Measurements from ENCODE around the gene ZNF414.
"Not testable (repeated sequence)": the region's sequence is repeated elsewhere in the genome, so short reads cannot be mapped to it uniquely, and the experiment has no call there.

The ZNF414 gene

GRCh38 chr19:8517551-8518442 is 3.8 kb upstream of the ZNF414 start:
- no peak for DNase-seq (ENCODE audit: low read depth)

- no peak for DNase-seq (ENCODE audit: low read depth)
Measured at GRCh38 chr19:8515317-8515716, 1.4 kb upstream of the ZNF414 start.

DNA sequence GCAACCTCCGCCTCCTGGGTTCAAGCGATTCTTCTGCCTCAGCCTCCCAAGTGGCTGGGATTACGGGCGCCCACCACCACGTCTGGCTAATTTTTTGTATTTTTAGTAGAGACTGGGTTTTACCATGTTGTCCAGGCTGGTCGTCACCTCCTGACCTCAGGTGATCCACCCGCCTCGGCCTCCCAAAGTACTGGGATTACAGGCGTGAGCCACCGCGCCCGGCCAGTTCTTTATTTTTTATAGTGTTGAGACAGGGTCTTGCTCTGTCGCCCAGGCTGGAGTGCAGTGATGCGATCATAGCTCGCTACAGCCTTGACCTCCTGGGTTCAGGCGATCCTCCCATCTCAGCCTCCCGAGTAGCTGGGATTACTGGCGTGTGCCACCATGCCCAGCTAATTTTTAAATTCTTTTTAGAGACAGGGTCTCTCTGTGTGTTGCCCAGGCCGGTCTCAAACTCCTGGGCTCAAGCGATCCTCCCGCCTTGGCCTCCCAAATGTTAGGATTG is 590 bp upstream of the ZNF414 start:
- DNase-seq (ENCODE audit: low read depth): not testable (repeated sequence)

DNA sequence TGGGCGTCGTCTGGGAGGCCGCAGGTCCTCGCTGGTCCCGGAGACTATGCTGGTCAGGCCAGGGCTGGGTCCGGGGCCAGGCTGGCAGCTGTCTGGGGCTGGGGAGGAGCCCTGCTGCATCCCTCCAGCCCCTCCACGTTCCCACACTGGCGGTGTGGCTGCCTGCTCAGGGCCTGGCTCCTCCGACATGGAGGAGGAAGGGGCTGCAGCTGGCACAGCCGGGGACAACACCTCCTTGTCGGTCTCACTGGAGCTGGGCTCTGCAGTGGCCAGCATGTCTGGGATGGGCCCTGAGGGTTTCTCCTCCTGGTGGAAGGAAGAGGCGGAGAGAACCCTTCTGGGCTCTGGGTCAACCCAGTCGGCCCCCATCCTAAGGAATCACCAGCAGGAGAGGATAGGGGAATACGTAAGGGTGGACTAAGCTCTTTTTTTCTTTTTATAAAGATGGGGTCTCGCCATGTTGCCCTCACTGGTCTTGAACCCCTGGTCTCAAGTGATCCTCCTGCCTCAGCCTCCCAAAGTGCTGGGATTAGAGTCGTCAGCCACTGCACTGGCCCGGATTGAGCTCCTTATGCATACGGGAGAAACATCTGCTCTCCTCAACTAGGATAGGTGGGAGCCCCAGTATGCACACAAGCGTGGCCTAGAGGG is 806 bp downstream of the ZNF414 start:
- DNase-seq (ENCODE audit: low read depth): no peak

- DNase-seq (ENCODE audit: low read depth): no peak
Measured at GRCh38 chr19:8512115-8512967, 1.6 kb downstream of the ZNF414 start.

GRCh38 chr19:8511573-8512101 is 2.3 kb downstream of the ZNF414 start:
- no peak for DNase-seq (ENCODE audit: low read depth)

GRCh38 chr19:8510589-8511115 is 3.3 kb downstream of the ZNF414 start:
- no peak for DNase-seq (ENCODE audit: low read depth)

- DNase-seq (ENCODE audit: low read depth): no peak
Measured at GRCh38 chr19:8506402-8506957, 7.5 kb downstream of the ZNF414 start.

DNA sequence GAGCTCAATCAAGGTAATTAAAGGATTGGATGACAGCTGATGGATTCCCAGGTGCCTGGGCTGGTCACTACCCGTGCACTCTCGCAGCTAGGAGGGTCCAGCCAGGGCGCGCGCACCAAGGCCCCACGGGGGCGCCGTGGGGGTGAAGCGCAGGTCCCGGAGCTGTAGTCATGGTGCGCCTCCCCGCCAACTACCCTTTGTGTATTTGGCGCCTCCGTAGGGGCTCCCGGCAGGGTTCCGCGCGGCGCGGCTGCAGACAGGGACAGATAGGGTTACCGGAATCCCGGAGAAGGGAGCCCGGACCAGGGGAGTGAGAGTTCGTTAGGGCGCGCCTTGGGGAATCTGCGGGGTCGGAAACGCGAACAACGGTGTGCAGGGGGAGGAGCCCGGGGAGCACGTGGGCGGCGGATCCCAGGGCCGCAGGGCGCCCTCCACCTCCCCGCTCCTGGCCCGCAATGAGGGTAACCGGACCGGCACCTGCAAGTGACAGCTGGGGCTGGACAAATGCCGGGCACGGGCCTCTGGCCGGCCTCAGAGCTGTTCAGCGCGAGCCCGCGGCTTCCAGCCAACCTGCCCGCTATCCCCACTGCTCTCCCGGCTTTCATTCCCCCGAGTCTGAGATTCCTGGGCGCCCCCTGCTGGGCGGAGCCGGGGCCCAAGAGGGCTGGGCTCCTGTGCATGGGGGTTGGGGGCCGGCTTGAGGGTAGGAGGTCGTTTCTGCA is 8.1 kb downstream of the ZNF414 start:
- no peak for DNase-seq (ENCODE audit: low read depth)

DNA sequence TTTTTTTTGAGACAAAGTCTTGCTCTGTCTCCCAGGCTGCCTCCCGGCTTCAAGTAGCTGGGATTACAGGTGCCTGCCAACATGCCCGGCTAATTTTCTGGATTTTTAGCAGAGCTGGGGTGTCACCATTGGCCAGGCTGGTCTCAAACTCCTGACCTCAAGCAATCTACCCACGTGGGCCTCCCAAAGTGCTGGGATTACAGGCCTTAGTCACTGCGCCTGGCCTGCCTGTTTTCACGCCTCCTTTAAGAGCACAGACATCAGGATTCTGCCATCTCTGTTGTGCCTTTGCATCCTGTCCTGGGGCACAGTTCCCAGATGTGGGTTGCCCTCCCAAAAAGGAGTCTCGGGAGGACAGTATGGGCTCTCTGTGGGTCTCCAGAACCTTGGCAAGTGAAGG is 9.0 kb downstream of the ZNF414 start:
- DNase-seq (ENCODE audit: low read depth): no peak

DNA sequence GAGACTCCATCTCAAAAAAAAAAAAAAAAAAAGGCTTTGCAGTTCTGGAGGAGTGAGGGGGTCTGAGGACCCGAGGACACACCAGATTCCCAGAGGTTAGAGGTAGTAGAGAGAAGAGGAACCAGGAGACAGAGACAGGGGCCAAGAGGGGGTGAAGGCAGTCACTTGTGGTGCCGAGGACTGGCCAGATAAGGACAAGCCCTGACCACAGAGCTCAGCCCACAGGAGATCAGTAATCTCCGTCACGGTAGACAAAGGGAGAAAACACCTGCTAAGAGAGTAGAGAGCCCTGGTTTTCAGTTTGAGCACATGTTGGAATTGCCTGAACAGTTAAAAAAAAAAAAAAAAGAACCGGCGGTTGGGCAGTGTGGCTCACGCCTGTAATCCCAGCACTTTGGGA is 9.8 kb downstream of the ZNF414 start:
- no peak for DNase-seq (ENCODE audit: low read depth)

DNA sequence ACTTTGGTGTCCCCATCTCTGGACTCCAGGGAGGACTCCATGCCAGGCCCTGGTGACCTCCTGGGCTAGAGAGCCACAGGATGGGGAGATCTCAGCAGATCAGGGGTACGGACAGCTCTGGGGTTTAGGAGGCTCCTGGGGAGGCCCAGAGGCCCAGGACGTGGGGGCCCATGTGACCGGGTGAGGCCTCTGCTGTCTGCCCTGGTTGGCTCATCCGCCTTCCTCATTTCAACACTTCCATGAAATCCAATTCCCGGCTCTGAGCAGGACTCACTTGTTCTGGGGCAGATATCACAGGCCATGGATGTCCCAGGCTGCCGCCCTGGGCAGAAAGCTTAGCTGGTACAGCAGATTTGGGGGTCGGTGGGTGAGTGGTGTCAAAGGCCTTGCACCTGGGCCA is 10.5 kb downstream of the ZNF414 start:
- DNase-seq (ENCODE audit: low read depth): no peak

DNA sequence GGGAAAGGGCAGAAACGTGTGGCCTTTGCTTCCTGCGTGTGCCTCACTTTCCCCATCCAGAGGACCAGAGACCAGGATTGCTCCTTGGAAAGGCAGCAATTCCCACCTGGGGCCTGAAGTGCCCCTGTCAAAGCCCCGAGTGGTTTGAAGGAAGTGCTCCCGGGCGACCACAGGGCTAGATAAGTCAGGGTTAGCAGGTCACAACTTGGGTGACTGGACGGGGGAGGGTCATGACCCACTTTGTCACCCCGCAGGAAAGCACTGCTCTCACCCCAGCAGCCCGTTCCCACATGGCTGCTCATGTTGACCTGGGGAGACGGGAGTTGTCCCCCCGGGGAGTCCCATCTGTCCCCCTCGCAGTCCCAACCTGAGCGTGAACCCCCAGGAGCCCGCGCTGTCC is 12.0 kb downstream of the ZNF414 start:
- DNase-seq (ENCODE audit: low read depth): no peak

DNA sequence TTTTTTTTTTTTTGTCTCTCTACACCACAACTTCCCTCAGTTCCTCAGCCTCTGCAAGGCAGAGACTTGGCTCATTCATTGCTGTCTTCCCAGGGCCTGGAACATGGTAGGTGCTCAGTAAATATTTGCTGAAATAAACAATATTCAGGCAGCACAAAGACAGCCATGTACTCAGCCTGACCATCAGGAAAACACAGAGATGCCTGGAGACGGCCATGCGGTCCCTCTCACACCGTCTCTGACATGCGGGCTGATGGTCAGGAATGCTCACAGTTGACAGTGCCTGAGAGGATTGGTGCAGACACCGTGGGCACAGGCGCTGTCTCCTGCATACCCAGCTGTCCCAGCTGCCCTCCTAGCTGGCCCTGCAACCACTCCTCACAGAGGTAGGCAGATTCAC is 12.5 kb downstream of the ZNF414 start:
- no peak for DNase-seq (ENCODE audit: low read depth)

- DNase-seq (ENCODE audit: low read depth): no peak
Measured at GRCh38 chr19:8500158-8500557, 13.8 kb downstream of the ZNF414 start.

DNA sequence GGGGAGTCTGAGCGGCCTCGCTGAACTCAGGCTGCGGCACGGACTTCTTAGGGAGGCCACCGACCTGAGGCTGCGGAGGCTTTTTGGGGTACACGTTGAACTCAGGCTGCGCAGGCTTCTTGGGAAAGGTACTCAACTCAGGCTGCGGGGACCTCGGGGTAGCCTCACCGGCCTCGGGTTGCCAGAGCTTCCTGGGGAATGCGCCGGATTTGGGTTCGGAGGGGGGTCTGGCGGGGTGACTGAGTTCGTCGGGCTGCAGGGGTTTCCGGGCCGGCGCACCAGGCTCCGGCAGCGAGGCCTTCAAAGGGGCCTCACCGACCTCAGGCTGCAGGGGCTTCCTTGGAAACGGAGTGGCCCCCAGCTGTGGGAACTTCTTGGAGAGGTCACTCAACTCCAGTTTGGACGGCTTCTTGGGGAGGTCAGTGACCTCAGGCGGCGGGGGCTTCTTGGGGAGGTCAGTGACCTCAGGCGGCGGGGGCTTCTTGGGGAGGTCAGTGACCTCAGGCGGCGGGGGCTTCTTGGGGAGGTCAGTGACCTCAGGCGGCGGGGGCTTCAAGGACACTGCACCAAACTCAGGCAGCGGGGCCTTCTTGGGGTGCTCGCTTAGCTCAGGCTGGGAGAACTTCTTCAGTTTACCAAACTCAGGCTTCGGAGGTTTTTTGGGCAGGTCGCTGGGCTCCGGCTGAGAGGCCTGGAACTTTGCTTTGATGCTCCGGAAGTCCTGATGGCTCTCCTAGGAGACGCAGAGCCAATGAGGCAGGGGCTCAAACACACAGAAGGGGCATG is 14.7 kb downstream of the ZNF414 start:
- DNase-seq (ENCODE audit: low read depth): no peak

DNA sequence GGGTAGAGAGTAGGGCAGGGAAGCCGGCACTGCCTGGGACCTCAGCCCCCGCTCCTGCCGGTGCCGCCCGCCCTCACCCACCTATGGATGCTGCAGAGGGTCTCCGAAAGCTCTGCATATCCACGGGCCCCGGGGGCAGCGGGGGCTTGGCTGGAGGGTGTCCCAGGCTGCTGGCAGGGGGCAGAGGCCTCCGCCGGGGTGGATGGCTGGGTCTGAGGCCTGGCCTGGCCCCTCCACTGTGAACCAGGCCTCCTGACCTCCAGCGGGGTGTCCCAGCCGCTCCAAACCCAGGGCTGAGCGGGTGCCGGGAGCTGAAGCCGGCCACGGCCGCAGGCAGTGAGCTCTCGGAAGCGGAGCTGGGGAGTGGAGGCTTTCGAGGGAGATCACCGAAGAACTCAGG is 15.7 kb downstream of the ZNF414 start:
- no peak for DNase-seq (ENCODE audit: low read depth)

- DNase-seq (ENCODE audit: low read depth): no peak
Measured at GRCh38 chr19:8494158-8494557, 19.8 kb downstream of the ZNF414 start.

GRCh38 chr19:8491574-8491973 is 22.4 kb downstream of the ZNF414 start:
- no peak for DNase-seq (ENCODE audit: low read depth)

DNA sequence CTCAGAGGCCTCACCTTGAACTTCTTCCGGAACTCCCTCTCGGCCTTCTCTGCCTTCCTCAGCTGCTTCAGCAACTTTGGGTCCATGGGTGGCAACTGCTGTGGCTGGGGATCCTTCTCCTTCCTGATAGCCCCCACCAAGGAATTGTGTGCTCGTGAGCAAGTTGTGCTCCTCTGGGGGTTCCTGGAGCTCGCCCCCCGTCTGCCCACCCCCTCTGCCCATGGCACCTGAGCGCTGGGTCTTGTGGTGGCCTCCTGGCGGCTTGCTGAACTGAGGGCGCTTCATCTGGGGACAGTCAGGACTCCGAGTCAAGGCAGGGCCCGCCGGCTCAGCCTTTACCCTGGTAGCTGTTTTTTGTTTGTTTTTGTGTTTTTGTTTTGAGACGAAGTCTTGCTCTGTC is 23.1 kb downstream of the ZNF414 start:
- no peak for DNase-seq (ENCODE audit: low read depth)
